IMR-90 (cell line): ENCODE data around the gene HLX. TPM values are rescaled to one million over a fixed set of nuclear protein-coding genes. Genes with fewer than 3 reads are reported as not detected.

Experiments
- ATAC-seq: fragments of 200-7000 bp; cut with Tn5 transposase; 2 replicates; pipeline ENCODE4 v1.9.1; 2020; ENCODE audit warnings: low read depth, mild to moderate bottlenecking, moderate library complexity
- BruUV-seq: library from RNA; stranded (reverse); fragments of 400-500 nt; replicated peaks from 2 replicates; lab custom pipeline; 2021; lab: Mats Ljungman, UMichigan
- CTCF ChIA-PET: fragments of 300-600 bp; formaldehyde crosslinking; extraction: SDS; loops from one replicate; lab custom pipeline; 2021; ENCODE audit warnings: antibody characterized with exemption; lab: Yijun Ruan, JAX
- POLR2A ChIA-PET: fragments of 300-600 bp; sonication (Branson Sonifier 250); formaldehyde crosslinking; loops from one replicate; lab custom pipeline; 2022; ENCODE audit warnings: antibody characterized with exemption; ENCODE audit not compliant: unreplicated experiment; lab: Charles Lee
- DNase-seq: peaks from one replicate; pipeline ENCODE4 v3.0.0; 2013
- H2AFZ ChIP-seq: replicated peaks from 2 replicates; pipeline ENCODE3; 2013; ENCODE audit warnings: low read length, mild to moderate bottlenecking; ENCODE audit not compliant: poor library complexity
- H2AK5ac ChIP-seq: 2 replicates; pipeline ENCODE4 v1.6.1; 2013; ENCODE audit warnings: low read depth, low read length, inconsistent platforms
- H2AK9ac ChIP-seq: replicated peaks from 2 replicates; pipeline ENCODE3; 2013; ENCODE audit warnings: mild to moderate bottlenecking, low read depth, low read length, moderate library complexity; ENCODE audit not compliant: poor library complexity
- H2BK120ac ChIP-seq: 2 replicates; pipeline ENCODE4 v1.6.1; 2013; ENCODE audit warnings: low read depth, low read length, inconsistent platforms
- H2BK15ac ChIP-seq: 3 replicates; pipeline ENCODE4 v1.6.1; 2013; ENCODE audit warnings: low read depth, low read length, inconsistent platforms
- H2BK20ac ChIP-seq: 2 replicates; pipeline ENCODE4 v1.6.1; 2013; ENCODE audit warnings: low read depth, mild to moderate bottlenecking, inconsistent platforms, low read length, moderate library complexity
- H2BK5ac ChIP-seq: 2 replicates; pipeline ENCODE4 v1.6.1; 2013; ENCODE audit warnings: mild to moderate bottlenecking, low read depth, low read length, inconsistent platforms; ENCODE audit not compliant: poor library complexity, severe bottlenecking
- H3K14ac ChIP-seq: replicated peaks from 2 replicates; pipeline ENCODE4 v1.6.1; 2013; ENCODE audit warnings: low read depth, low read length, inconsistent platforms
- H3K18ac ChIP-seq: 2 replicates; pipeline ENCODE4 v1.6.1; 2013; ENCODE audit warnings: low read depth, low read length, control low read depth
- H3K23ac ChIP-seq: 2 replicates; pipeline ENCODE4 v1.6.1; 2013; ENCODE audit warnings: low read depth, low read length, inconsistent platforms
- H3K27ac ChIP-seq: 2 replicates; pipeline ENCODE4 v1.5.1; 2013; ENCODE audit warnings: mild to moderate bottlenecking, control low read depth, low read length; ENCODE audit not compliant: insufficient read depth
- H3K27me3 ChIP-seq: 2 replicates; pipeline ENCODE4 v1.6.1; 2013; ENCODE audit warnings: low read length; ENCODE audit not compliant: control insufficient read depth, insufficient read depth
- H3K36me3 ChIP-seq: 2 replicates; pipeline ENCODE4 v1.6.1; 2013; ENCODE audit warnings: low read length, mixed read lengths; ENCODE audit not compliant: control insufficient read depth, insufficient read depth
- H3K4ac ChIP-seq: 2 replicates; pipeline ENCODE4 v1.6.1; 2013; ENCODE audit warnings: low read depth, low read length, inconsistent platforms
- H3K4me1 ChIP-seq: 2 replicates; pipeline ENCODE4 v1.6.1; 2013; ENCODE audit warnings: low read length, mixed read lengths; ENCODE audit not compliant: control insufficient read depth, insufficient read depth
- H3K4me2 ChIP-seq: 2 replicates; pipeline ENCODE4 v1.6.1; 2013; ENCODE audit warnings: low read depth, mild to moderate bottlenecking, control low read depth, low read length, moderate library complexity
- H3K4me3 ChIP-seq: 2 replicates; pipeline ENCODE4 v1.5.1; 2013; ENCODE audit warnings: low read depth, mild to moderate bottlenecking, control low read depth, low read length, moderate library complexity; ENCODE audit not compliant: insufficient read depth
- H3K56ac ChIP-seq: 2 replicates; pipeline ENCODE4 v1.6.1; 2013; ENCODE audit warnings: low read length, inconsistent platforms; ENCODE audit not compliant: insufficient read depth; ENCODE audit errors: extremely low read depth
- H3K79me1 ChIP-seq, 2 experiments: 2 replicates each; pipeline ENCODE4 v1.6.1; 2013; ENCODE audit warnings: low read length in 2 of 2, inconsistent platforms in 1 of 2, low read depth in 1 of 2
- H3K9ac ChIP-seq: 2 replicates; pipeline ENCODE4 v1.6.1; 2013; ENCODE audit warnings: low read depth, low read length, control low read depth
- H3K9me1 ChIP-seq: 2 replicates; pipeline ENCODE4 v1.6.1; 2013; ENCODE audit warnings: low read length, inconsistent platforms; ENCODE audit not compliant: insufficient read depth
- H3K9me3 ChIP-seq: 2 replicates; pipeline ENCODE4 v1.6.1; 2013; ENCODE audit warnings: low read length; ENCODE audit not compliant: control insufficient read depth, insufficient read depth
- H4K20me1 ChIP-seq: 2 replicates; pipeline ENCODE4 v1.6.1; 2013; ENCODE audit warnings: low read length, inconsistent platforms; ENCODE audit not compliant: insufficient read depth
- H4K5ac ChIP-seq: 2 replicates; pipeline ENCODE4 v1.6.1; 2013; ENCODE audit warnings: mild to moderate bottlenecking, low read depth, low read length, control low read depth
- H4K8ac ChIP-seq, 2 experiments: 2 replicates each; pipeline ENCODE4 v1.6.1; 2013; ENCODE audit warnings: low read depth in 2 of 2, low read length in 2 of 2, control low read depth in 1 of 2, inconsistent platforms in 1 of 2
- H4K91ac ChIP-seq: 2 replicates; pipeline ENCODE4 v1.6.1; 2013; ENCODE audit warnings: low read depth, low read length, inconsistent platforms; ENCODE audit not compliant: insufficient read depth
- BHLHE40 ChIP-seq: fragments of 150-350 bp; IDR thresholded peaks from 2 replicates; pipeline ENCODE4 v1.6.1; 2016; ENCODE audit warnings: mild to moderate bottlenecking, low read depth, low read length
- CEBPB ChIP-seq: IDR thresholded peaks from 2 replicates; pipeline ENCODE4 v1.6.1; 2012; ENCODE audit warnings: low read depth, low read length, improper control_type of control experiment
- CHD1 ChIP-seq: IDR thresholded peaks from 2 replicates; pipeline ENCODE4 v1.6.1; 2012; ENCODE audit warnings: low read depth, low read length, improper control_type of control experiment
- CTCF ChIP-seq: conservative IDR thresholded peaks from 2 replicates; pipeline ENCODE4 v1.5.1; 2012; ENCODE audit warnings: mild to moderate bottlenecking, low read depth, low read length, improper control_type of control experiment
- ELK1 ChIP-seq: fragments of 150-350 bp; IDR thresholded peaks from 2 replicates; pipeline ENCODE4 v1.6.1; 2016; ENCODE audit warnings: low read depth, mild to moderate bottlenecking, low read length, moderate library complexity, borderline replicate concordance
- FOS ChIP-seq: fragments of 150-350 bp; IDR thresholded peaks from 2 replicates; pipeline ENCODE4 v1.6.1; 2016; ENCODE audit warnings: low read depth, low read length
- MAFK ChIP-seq: IDR thresholded peaks from 2 replicates; pipeline ENCODE4 v1.6.1; 2012; ENCODE audit warnings: low read depth, low read length, improper control_type of control experiment
- MAZ ChIP-seq: IDR thresholded peaks from 2 replicates; pipeline ENCODE4 v1.6.1; 2012; ENCODE audit warnings: low read depth, mild to moderate bottlenecking, low read length, improper control_type of control experiment, moderate library complexity, borderline replicate concordance
- MXI1 ChIP-seq: IDR thresholded peaks from 2 replicates; pipeline ENCODE4 v1.6.1; 2012; ENCODE audit warnings: low read depth, mild to moderate bottlenecking, low read length, moderate library complexity, borderline replicate concordance
- NFE2L2 ChIP-seq: fragments of 150-350 bp; IDR thresholded peaks from 2 replicates; pipeline ENCODE4 v1.6.1; 2016; ENCODE audit warnings: low read depth, mild to moderate bottlenecking, low read length
- RAD21 ChIP-seq: IDR thresholded peaks from 2 replicates; pipeline ENCODE4 v1.6.1; 2012; ENCODE audit warnings: low read length, improper control_type of control experiment
- RFX5 ChIP-seq: IDR thresholded peaks from 2 replicates; pipeline ENCODE4 v1.8.0; 2012; ENCODE audit warnings: low read depth, mild to moderate bottlenecking, low read length, moderate library complexity
- SMC3 ChIP-seq: fragments of 150-350 bp; IDR thresholded peaks from 2 replicates; pipeline ENCODE4 v1.6.1; 2016; ENCODE audit warnings: low read depth, mild to moderate bottlenecking, antibody characterized with exemption, low read length, moderate library complexity
- WGBS, 2 experiments: methylation state at CpG; one replicate each; pipeline versions ENCODE4 v1.1.5 to v1.1.7; 2013; ENCODE audit warnings: missing lambda C conversion rate in 2 of 2; ENCODE audit not compliant: insufficient read length in 1 of 2; ENCODE audit errors: extremely low coverage in 2 of 2; 5-methylcytosine and 5-hydroxymethylcytosine counted together
- dilution Hi-C: fragments of 300-500 bp; cut with HindIII; formaldehyde crosslinking; loops from one replicate; pipeline ENCODE4 v1.14.3; 2018; ENCODE audit warnings: low sequenced_read_pairs; ENCODE audit not compliant: unreplicated experiment
- in situ Hi-C: fragments of 300-500 bp; cut with MboI; formaldehyde crosslinking; loops from 3 replicates; pipeline ENCODE4 v1.14.3; 2019; ENCODE audit warnings: low sequenced_read_pairs, inconsistent platforms, mixed read lengths
- intact Hi-C: fragments of 100-400 bp; cut with micrococcal nuclease; formaldehyde crosslinking; loops from 2 replicates; pipeline ENCODE4 v1.10.0; 2022
- polyA plus RNA-seq, 3 experiments: library from polyadenylated mRNA; depleted of rRNA; stranded (reverse); fragments of >200 nt; gene quantifications; 2 replicates each; pipeline ENCODE4 v1.2.3, GENCODE V29; 2012; ENCODE audit warnings: low replicate concordance in 1 of 3
- total RNA-seq: library from RNA; depleted of rRNA; stranded (reverse); fragments of >200 nt; gene quantifications from 2 replicates; pipeline ENCODE4 v1.2.3, GENCODE V29; 2012

HLX gene
- total and polyA plus RNA-seq, 2 of the 4 experiments (the other 2 are of a cell fraction), result 4.3 to 6.1 TPM

- TF ChIP-seq MAZ, result no peak
- TF ChIP-seq RAD21, result no peak
Measured at GRCh38 chr1:220887520-220888416, 8.5 kb downstream of the HLX start (continued).

- Histone ChIP-seq H2AK9ac (no peak overlapping the region), H3K56ac (no peak overlapping the region), H3K27ac (no peak overlapping the region), H3K9me3 (peaks cover 17% of the 10 kb centered on the region), H3K4me3 (no peak overlapping the region), H4K91ac (no peak overlapping the region), H3K4me1 (no peaks in the 10 kb centered on the region), H3K14ac (no peak overlapping the region), H4K8ac (no peak overlapping the region), H3K23ac (no peak overlapping the region), H4K20me1 (no peaks in the 10 kb centered on the region), H2BK20ac (no peak overlapping the region), H3K9me1 (no peaks in the 10 kb centered on the region), H2BK120ac (no peak overlapping the region), H3K36me3 (peaks cover 29% of the 10 kb centered on the region), H2BK5ac (no peak overlapping the region), H3K27me3 (peaks cover 29% of the 10 kb centered on the region), H3K4ac (no peak overlapping the region), H4K5ac (no peak overlapping the region), H2AK5ac (no peak overlapping the region), H2BK15ac (no peak overlapping the region), H2AFZ (no peak overlapping the region), H3K4me2 (no peak overlapping the region), H3K9ac (no peak overlapping the region), H3K18ac (no peak overlapping the region), H3K79me1 (no peaks in the 10 kb centered on the region)
- in situ Hi-C loops (loop anchor here (5.0 to 10.0 kb wide), 2 partner anchors 206 to 549 kb away; no protein-coding TSS in a partner anchor), dilution Hi-C loops (no loop called here), intact Hi-C loops (no loop called here)
- ATAC-seq (no peak), DNase-seq (no peak)
- BruUV-seq, result no TSS peak
- WGBS, 2 experiments, result 100% methylated on average over 2 of the region's 14 CpGs; no CpG with 5 or more reads in 1 of the 2 experiments
- ChIA-PET POLR2A (no interaction called here), CTCF (no interaction called here)
- TF ChIP-seq MXI1 (no peak), SMC3 (no peak), ELK1 (no peak), CTCF (no peak), MAFK (no peak), BHLHE40 (no peak), NFE2L2 (no peak), CEBPB (no peak), CHD1 (no peak), FOS (no peak), RAD21 (no peak), RFX5 (no peak)
Measured at GRCh38 chr1:220888417-220888986, 9.3 kb downstream of the HLX start.
